Measurements from ENCODE around the gene VWA3A.
"Not testable (repeated sequence)": the region's sequence is repeated elsewhere in the genome, so short reads cannot be mapped to it uniquely, and the experiment has no call there.

VWA3A gene

DNA sequence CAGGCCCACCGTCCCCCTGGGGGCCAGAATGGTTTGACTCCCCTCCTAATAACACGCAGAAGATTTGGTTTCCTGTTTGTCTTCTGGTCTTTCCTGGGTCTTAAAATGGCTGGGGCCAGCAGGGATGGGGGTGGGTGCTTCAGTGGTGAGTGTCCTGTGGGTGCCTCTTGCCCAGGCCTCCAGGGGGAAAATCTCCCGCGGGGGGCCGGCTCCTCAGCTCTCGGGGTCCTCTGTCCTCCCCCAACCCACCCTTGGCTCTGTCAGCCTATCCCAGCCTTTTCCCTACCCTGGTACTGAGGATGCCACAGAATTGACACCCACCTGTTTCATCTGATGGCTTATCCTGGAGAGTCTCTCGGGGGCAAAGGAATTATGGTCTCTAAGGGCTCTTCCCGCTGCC is 46.1 kb downstream of the VWA3A start:
- no peaks in the 10 kb centered on the region for H3K9me3 Mint-ChIP-seq
- no peaks in the 10 kb centered on the region for H3K36me3 Mint-ChIP-seq (ENCODE audit: low read depth)
- H3K4me1 Mint-ChIP-seq (ENCODE audit: low read depth) = no peaks in the 10 kb centered on the region
- no peak overlapping the region for H3K4me3 Mint-ChIP-seq
- H3K27me3 Mint-ChIP-seq (ENCODE audit: low read depth) = peaks cover 8% of the 10 kb centered on the region
- H3K27ac Mint-ChIP-seq = no peak overlapping the region

DNA sequence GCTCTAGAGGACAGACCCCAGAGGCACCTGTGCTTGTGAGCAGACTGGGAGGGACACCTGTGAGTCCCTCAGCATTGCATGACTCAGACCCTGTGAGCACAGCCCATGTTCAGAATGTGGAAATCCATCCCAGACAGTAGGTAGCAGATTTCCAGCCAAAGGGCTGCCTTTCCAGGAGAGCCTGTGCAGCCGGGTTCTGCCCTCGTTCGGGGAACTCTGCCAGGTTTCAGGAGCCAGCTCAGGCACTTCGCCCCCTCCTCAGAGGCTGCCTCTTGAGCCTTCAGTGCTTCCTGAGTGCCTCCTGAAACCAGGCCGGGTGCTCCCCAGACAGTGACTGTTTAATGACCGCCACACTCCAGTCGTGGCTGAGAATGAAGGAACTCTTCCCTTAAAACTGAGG is 46.7 kb downstream of the VWA3A start:
- H3K4me1 Mint-ChIP-seq (ENCODE audit: low read depth) = no peaks in the 10 kb centered on the region

DNA sequence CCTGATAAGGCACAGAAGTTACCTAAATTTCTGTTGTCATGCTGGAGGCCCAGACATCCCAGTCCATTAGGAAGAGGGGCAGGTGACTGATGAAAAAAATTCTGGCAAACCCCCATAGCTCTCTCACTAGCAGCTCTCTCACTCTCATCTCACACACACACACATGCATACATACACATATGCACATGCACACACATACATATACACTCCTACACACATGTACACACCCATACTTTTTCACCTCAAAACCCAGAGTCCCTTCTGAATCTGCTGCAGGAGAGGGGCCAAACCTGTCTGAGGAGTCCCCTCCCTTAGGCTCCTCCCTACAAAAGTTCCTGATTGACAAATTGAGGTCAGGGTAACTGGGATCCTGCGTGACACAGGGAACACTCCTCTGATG is 47.4 kb downstream of the VWA3A start:
- H3K4me3 Mint-ChIP-seq = no peak overlapping the region
- H3K27ac Mint-ChIP-seq = no peak overlapping the region
- H3K4me1 Mint-ChIP-seq (ENCODE audit: low read depth) = no peaks in the 10 kb centered on the region
- no peaks in the 10 kb centered on the region for H3K9me3 Mint-ChIP-seq
- peaks cover 8% of the 10 kb centered on the region for H3K27me3 Mint-ChIP-seq (ENCODE audit: low read depth)
- H3K36me3 Mint-ChIP-seq (ENCODE audit: low read depth) = no peaks in the 10 kb centered on the region

More for the DNA sequence above, 46.7 kb downstream of the VWA3A start:
- H3K4me3 Mint-ChIP-seq = no peak overlapping the region
- no peak overlapping the region for H3K27ac Mint-ChIP-seq
- no peaks in the 10 kb centered on the region for H3K36me3 Mint-ChIP-seq (ENCODE audit: low read depth)
- no peaks in the 10 kb centered on the region for H3K9me3 Mint-ChIP-seq
- peaks cover 8% of the 10 kb centered on the region for H3K27me3 Mint-ChIP-seq (ENCODE audit: low read depth)

DNA sequence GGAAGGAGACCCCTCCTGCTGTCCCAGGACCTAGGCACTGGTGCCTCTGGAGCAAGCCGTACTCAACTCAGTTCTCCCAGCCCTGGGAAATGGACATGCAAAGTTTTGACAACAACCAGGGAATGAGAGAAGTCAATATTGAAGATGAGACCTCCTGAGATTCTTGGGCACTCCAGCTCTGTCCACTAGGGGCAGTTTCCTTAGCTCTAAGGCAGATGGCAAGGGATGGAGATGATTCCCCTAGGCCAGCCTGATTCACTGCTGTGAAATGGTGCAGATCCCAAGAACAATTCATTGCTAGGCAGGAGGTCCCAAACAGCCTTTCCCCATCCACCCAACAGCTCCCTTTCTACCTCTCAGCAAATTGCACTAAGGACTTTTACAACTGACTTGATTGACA is 49.4 kb downstream of the VWA3A start:
- Mint-ChIP-seq H3K27me3 (ENCODE audit: low read depth) (peaks cover 4% of the 10 kb centered on the region), H3K4me3 (no peak overlapping the region), H3K27ac (no peak overlapping the region), H3K4me1 (ENCODE audit: low read depth) (no peaks in the 10 kb centered on the region), H3K36me3 (ENCODE audit: low read depth) (no peaks in the 10 kb centered on the region), H3K9me3 (no peaks in the 10 kb centered on the region)

DNA sequence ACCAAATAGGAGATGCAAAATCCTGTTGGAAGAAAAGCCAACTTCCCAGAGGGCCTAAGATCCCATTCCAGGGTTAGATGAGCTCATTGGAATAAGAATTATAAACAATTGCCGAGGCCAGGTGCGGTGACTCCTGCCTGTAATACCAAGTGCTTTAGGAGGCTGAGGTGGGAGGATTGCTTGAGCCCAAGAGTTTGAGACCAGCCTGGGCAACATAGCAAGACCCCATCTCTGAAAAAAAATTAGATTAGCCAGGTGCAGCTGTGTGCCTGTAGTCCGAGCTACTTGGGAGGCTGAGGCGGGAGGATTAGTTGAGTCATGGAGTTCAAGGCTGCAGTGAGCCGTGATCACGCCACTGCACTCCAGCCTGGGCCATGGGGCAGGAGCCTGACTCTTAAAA is 52.2 kb downstream of the VWA3A start:
- Mint-ChIP-seq H3K4me3 (no peak overlapping the region), H3K4me1 (ENCODE audit: low read depth) (no peaks in the 10 kb centered on the region), H3K27ac (no peak overlapping the region), H3K36me3 (ENCODE audit: low read depth) (no peaks in the 10 kb centered on the region), H3K27me3 (ENCODE audit: low read depth) (peaks cover 4% of the 10 kb centered on the region), H3K9me3 (no peaks in the 10 kb centered on the region)

DNA sequence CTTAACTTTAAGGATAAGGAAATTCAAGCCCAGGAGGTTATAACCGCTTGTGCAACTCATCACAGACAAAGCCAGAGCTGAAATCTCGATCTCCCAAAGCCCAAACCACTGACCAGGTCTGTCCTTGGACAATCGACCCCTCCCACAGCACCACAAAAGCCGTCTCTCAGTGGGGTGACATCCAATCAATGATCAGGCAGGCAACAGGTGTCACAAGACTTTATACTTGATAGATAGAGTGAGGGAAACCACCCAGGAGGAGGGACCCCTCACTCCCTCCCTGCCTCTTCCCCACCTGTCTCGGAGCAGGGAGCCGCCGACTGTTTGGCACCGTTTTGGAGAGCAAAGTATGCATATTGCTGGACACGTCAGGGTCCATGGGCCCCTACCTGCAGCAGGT is 55.5 kb downstream of the VWA3A start:
- no peaks in the 10 kb centered on the region for H3K36me3 Mint-ChIP-seq (ENCODE audit: low read depth)

DNA sequence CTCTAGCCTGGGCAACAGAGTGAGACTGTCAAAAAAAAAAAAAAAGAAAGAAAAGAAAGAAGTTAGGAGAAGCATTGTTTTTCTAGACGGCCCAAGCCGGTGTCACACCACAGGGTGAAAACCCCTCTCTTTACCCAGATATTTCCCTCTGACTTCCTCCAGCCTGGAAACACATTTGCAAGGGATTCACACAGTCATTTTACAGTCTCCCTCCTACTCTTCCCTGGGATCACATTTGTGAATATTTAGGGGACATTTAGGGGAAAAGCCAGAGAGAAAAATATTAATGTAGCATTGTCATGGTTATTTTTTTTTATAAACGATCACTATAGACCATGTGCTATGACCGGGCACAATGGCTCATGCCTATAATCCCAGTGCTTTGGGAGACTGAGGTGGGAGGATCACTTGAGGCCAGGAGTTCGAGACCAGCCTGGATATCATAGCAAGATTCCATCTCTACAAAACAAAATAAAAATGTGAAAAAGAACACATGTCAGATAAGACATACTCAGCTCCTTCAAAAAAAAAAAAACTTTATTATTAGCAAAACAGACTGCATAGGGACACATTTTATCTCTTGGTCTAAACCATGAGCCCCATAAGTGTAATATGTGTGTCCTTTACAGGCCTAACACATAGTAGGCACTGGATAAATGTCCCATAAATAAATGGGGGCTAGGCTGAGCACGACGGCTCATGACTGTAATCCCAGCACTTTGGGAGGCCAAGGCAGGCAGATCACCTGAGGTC is 59.1 kb downstream of the VWA3A start:
- H3K9me3 Mint-ChIP-seq = no peaks in the 10 kb centered on the region
- no peaks in the 10 kb centered on the region for H3K4me1 Mint-ChIP-seq (ENCODE audit: low read depth)
- H3K27ac Mint-ChIP-seq = no peak overlapping the region
- no peaks in the 10 kb centered on the region for H3K27me3 Mint-ChIP-seq (ENCODE audit: low read depth)
- no peaks in the 10 kb centered on the region for H3K36me3 Mint-ChIP-seq (ENCODE audit: low read depth)
- no peak overlapping the region for H3K4me3 Mint-ChIP-seq

More for the DNA sequence above, 55.5 kb downstream of the VWA3A start:
- no peak overlapping the region for H3K4me3 Mint-ChIP-seq
- H3K27ac Mint-ChIP-seq = no peak overlapping the region
- H3K27me3 Mint-ChIP-seq (ENCODE audit: low read depth) = no peaks in the 10 kb centered on the region
- no peaks in the 10 kb centered on the region for H3K9me3 Mint-ChIP-seq
- H3K4me1 Mint-ChIP-seq (ENCODE audit: low read depth) = no peaks in the 10 kb centered on the region

DNA sequence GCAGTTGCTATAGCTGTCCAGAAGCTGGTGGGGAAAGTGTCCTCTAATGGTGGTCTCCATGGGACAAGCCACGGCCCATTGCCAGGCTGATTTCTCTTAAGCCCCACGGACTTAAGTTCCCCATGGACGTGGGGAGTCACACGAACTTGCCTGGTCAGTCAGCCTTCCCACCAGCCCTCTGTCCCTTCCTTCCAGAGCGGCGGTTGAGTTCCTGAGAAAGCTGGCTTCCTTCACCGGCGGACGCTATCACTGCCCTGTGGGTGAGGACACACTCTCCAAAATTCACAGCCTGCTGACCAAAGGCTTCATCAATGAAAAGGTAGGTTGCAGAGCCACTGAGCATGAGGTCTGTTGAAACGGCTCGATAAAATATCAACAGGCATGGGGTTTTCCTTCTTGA is 60.0 kb downstream of the VWA3A start:
- H3K4me1 Mint-ChIP-seq (ENCODE audit: low read depth) = no peaks in the 10 kb centered on the region
- H3K36me3 Mint-ChIP-seq (ENCODE audit: low read depth) = no peaks in the 10 kb centered on the region
- H3K9me3 Mint-ChIP-seq = no peaks in the 10 kb centered on the region
- no peak overlapping the region for H3K27ac Mint-ChIP-seq
- H3K4me3 Mint-ChIP-seq = no peak overlapping the region
- no peaks in the 10 kb centered on the region for H3K27me3 Mint-ChIP-seq (ENCODE audit: low read depth)

DNA sequence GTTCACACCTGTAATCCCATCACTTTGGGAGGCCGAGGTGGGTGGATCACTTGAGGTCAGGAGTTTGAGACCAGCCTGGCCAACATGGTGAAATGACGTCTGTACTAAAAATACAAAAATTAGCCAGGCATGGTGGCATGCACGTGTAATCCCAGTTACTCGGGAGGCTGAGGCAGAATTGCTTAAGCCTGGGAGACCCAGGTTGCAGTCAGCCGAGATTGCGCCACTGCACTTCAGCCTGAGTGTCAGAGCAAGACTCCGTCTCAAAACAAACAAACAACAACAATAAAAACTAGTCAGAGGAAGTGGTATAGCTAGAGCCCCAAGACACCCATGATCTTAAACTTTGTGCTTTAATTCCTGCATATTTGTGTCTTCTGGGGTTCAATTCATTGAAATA is 60.7 kb downstream of the VWA3A start:
- H3K4me1 Mint-ChIP-seq (ENCODE audit: low read depth); H3K27me3 Mint-ChIP-seq (ENCODE audit: low read depth); H3K4me3 Mint-ChIP-seq; H3K27ac Mint-ChIP-seq; H3K9me3 Mint-ChIP-seq; H3K36me3 Mint-ChIP-seq (ENCODE audit: low read depth): not testable (repeated sequence)

DNA sequence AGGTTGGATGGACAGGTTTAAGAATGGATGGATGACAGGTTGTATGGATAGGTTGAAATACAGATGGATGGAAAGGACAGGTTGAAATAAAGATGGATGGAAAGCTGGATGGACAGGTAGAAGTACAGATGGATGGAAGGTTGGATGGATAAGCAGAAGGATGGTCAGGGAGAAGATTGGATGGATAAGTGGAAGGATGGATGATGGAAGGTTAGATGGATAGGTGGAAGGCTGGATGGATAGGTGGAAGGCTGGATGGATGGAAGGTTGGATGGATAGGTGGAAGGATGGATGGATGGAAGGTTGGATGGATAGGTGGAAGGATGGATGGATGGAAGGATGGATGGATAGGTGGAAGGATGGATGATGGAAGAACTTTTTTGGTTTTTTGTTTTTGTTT is 69.1 kb downstream of the VWA3A start:
- Mint-ChIP-seq H3K27ac (no peak overlapping the region), H3K4me3 (no peak overlapping the region), H3K4me1 (ENCODE audit: low read depth) (no peaks in the 10 kb centered on the region), H3K27me3 (ENCODE audit: low read depth) (peaks cover 27% of the 10 kb centered on the region), H3K36me3 (ENCODE audit: low read depth) (peaks cover 3% of the 10 kb centered on the region), H3K9me3 (no peaks in the 10 kb centered on the region)

DNA sequence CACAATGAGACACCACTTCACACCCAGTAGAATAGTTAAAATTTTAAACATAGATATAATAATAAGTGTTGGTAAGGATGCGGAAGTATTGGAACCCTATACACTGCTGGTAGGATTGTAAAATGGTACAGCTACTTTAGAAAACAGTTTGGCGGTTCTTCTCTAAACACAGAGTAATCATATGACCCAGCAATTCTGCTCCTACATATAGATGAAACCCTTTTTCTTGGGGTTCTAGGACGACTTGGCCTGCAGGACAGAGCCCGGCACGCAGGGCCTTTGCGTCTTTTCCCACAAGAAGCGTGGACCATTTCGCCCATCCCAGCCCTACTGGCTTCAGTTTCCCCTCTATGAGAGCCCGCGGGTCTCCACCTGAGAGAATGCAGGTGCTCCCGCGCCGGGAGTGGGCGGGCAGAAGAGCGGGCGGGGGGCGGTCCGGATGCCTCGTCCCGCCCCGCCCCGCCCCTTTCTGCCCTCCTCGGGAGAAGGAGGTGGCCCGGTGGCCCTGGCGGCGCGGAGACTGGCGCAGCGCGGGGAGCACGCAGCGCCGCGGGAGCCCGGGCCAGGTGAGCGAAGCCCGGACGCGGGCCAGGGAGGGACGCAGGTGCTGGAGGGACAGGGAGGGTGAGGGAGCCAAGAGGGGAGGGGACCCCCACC is 69.8 kb downstream of the VWA3A start, which contains the start of gene SDR42E2:
Gene SDR42E2 (plus strand): TSS at position 508 of the 657 bp plus-strand sequence. CDS start 3,077 bp downstream, outside the sequence.
- peaks cover 3% of the 10 kb centered on the region for H3K36me3 Mint-ChIP-seq (ENCODE audit: low read depth)
- no peak within 1 kb of the TSS for H3K27ac Mint-ChIP-seq
- H3K4me3 Mint-ChIP-seq = peak within 1 kb of the TSS; percentile 11
- H3K4me1 Mint-ChIP-seq (ENCODE audit: low read depth) = no peaks in the 10 kb centered on the region
- no peaks in the 10 kb centered on the region for H3K9me3 Mint-ChIP-seq
- H3K27me3 Mint-ChIP-seq (ENCODE audit: low read depth) = peaks cover 27% of the 10 kb centered on the region

DNA sequence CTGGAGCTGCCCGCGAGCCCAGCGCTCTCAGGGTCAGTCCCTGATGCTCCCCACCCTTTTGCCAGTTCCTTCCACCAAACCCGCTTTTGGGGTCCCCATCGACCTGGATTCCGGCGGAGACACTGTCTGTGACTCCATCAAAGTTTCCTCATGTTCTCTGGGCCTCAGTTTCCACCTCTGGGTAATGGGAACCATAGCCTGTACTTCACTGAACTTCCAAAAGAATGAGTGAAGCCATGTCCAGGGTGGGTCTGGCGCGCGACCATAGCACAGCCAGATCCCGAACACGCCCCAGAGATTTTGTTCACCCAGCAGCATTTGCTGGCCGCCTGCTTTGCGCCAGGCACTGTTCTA is 70.3 kb downstream of the VWA3A start:
- Mint-ChIP-seq H3K9me3 (no peaks in the 10 kb centered on the region), H3K4me3 (no peak overlapping the region), H3K27ac (no peak overlapping the region), H3K36me3 (ENCODE audit: low read depth) (peaks cover 3% of the 10 kb centered on the region), H3K27me3 (ENCODE audit: low read depth) (peaks cover 27% of the 10 kb centered on the region), H3K4me1 (ENCODE audit: low read depth) (no peaks in the 10 kb centered on the region)

DNA sequence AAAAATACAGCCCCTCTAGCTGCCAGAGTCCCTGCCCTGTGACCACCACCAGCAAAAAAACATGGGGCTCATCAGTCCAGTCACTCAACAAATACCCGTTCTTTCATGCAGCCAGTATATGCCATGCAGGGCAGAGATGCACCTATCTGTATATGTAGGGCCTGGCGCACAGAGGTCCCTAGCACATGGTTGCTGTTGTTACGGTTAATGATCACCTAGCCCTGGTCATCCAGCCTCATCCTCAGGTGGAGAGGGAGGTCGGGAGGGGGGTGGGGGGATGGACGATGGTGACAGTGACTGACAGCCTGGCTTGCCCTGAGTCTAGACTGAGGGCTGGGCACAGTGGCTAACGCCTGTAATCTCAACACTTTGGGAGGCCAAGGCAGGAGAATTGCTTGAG is 71.5 kb downstream of the VWA3A start:
- Mint-ChIP-seq H3K4me3 (no peak overlapping the region), H3K4me1 (ENCODE audit: low read depth) (no peaks in the 10 kb centered on the region), H3K27me3 (ENCODE audit: low read depth) (peaks cover 27% of the 10 kb centered on the region), H3K9me3 (no peaks in the 10 kb centered on the region), H3K27ac (no peak overlapping the region), H3K36me3 (ENCODE audit: low read depth) (peaks cover 3% of the 10 kb centered on the region)

DNA sequence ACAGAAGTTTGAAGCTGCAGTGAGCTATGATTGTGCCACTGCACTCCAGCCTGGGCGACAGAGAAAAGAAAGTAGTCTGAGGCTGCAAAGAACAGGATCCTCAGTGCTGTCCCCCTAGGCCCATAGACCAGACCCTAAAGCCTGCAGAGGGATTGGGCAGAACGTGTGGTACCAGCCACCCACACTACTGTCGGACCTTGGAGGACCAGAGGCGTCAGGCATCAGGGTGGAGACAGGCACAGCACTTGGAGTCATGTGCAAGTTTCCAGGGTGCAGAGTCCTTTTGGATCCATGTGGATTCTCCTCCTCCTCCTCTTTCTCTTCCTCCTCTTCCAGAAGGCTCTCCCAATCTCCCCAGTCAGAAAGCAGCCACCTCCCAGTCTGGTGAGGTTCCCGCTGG is 72.1 kb downstream of the VWA3A start:
- Mint-ChIP-seq H3K9me3 (no peaks in the 10 kb centered on the region), H3K27ac (no peak overlapping the region), H3K36me3 (ENCODE audit: low read depth) (peaks cover 3% of the 10 kb centered on the region), H3K4me1 (ENCODE audit: low read depth) (no peaks in the 10 kb centered on the region), H3K4me3 (no peak overlapping the region), H3K27me3 (ENCODE audit: low read depth) (peaks cover 27% of the 10 kb centered on the region)

DNA sequence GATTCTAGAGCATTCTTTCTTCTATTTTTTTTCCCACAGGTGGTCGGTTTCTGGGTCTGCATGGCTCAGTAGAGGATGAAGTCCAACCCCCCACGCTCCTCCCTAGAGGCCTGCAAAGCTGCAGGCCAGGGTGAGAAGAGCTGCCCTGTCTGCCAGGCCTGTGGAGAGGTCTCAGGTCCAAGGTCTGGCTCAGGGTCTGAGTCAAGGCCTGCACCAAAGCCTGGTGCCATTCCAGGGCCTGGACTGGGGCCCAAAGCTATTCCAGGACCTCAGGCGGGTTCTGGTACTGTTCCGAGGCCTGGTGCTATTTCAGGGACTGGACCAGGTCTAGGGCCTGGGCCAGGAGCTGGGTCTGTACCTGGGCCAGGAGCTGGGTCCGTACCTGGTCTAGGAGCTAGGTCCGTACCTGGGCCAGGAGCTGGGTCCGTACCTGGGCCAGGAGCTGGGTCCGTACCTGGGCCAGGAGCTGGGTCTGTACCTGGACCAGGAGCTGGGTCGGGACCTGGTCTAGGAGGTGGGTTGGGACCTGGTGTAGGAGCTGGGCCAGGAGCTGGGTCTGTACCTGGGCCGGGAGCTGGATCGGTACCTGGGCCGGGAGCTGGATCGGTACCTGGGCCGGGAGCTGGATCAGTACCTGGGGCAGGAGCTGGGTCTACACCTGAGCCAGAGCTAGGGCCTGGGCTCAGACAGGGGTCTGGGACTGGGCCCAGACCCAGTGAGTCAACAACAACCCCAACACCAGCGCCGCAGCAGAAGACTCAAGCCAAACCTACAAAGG is 73.4 kb downstream of the VWA3A start:
- Mint-ChIP-seq H3K27ac (no peak overlapping the region), H3K27me3 (ENCODE audit: low read depth) (peaks cover 16% of the 10 kb centered on the region), H3K36me3 (ENCODE audit: low read depth) (peaks cover 3% of the 10 kb centered on the region), H3K4me1 (ENCODE audit: low read depth) (no peaks in the 10 kb centered on the region), H3K4me3 (no peak overlapping the region), H3K9me3 (no peaks in the 10 kb centered on the region)
